ENCODE results near the gene JCAD.

- TF ChIP-seq POLR2A (IDR thresholded peaks at IDR 0.05), result no peak
- TF ChIP-seq CTCF (IDR thresholded peaks at IDR 0.05), result no peak
- no peak for TF ChIP-seq POLR2AphosphoS5 (IDR thresholded peaks at IDR 0.05)
- TF ChIP-seq EP300 (IDR thresholded peaks at IDR 0.05), result no peak
Observed at GRCh38 chr10:30075481-30075880, 16.1 kb upstream of the JCAD start.

Measured in sigmoid colon (tissue), 4 donors.